PC-9 (cell line): ENCODE measurements around the gene LSP1. TPM values are rescaled to one million over a fixed set of nuclear protein-coding genes. Genes with fewer than 3 reads are reported as not detected.

Experiments used
- BruUV-seq: library from RNA; stranded (reverse); fragments of 400-500 nt; replicated peaks from 2 replicates; lab custom pipeline; 2021; lab: Mats Ljungman, UMichigan
- CTCF ChIA-PET: fragments of 300-600 bp; sonication (Branson Sonifier 250); formaldehyde crosslinking; loops from one replicate; lab custom pipeline; 2022; ENCODE audit warnings: antibody characterized with exemption; lab: Charles Lee
- POLR2A ChIA-PET: fragments of 300-600 bp; sonication (Branson Sonifier 250); formaldehyde crosslinking; loops from one replicate; lab custom pipeline; 2022; ENCODE audit warnings: antibody characterized with exemption; ENCODE audit not compliant: unreplicated experiment; lab: Charles Lee
- DNase-seq, 2 experiments: peaks; one replicate each; pipeline versions ENCODE4 v3.0.0 to v3.0.0-alpha.2; 2015 to 2022; ENCODE audit warnings: mixed read lengths in 1 of 2
- H2AFZ ChIP-seq: fragments of 200-600 bp; sonication (generic); 2 replicates; pipeline ENCODE4 v1.8.1; 2017; ENCODE audit warnings: antibody characterized with exemption
- H3F3A ChIP-seq: fragments of 200-600 bp; sonication (generic); 2 replicates; pipeline ENCODE4 v1.8.1; 2017; ENCODE audit warnings: antibody characterized with exemption, mild to moderate bottlenecking, low read depth; ENCODE audit not compliant: insufficient read depth
- H3K27ac ChIP-seq: fragments of 200-600 bp; sonication (generic); 2 replicates; pipeline ENCODE4 v1.6.1; 2016; ENCODE audit warnings: mixed run types
- H3K27me3 ChIP-seq: fragments of 200-600 bp; sonication (generic); 2 replicates; pipeline ENCODE4 v1.6.1; 2016; ENCODE audit warnings: low read depth, mixed run types; ENCODE audit not compliant: insufficient read depth
- H3K36me3 ChIP-seq: fragments of 200-600 bp; sonication (generic); 2 replicates; pipeline ENCODE4 v1.6.1; 2016; ENCODE audit warnings: low read depth, mixed run types
- H3K4me1 ChIP-seq: fragments of 200-600 bp; sonication (generic); replicated peaks from 2 replicates; pipeline ENCODE4 v1.6.1; 2016; ENCODE audit warnings: mixed run types; ENCODE audit not compliant: insufficient read depth
- H3K4me2 ChIP-seq: fragments of 200-600 bp; sonication (generic); 2 replicates; pipeline ENCODE4 v1.6.1; 2017; ENCODE audit warnings: mixed run types
- H3K4me3 ChIP-seq: fragments of 200-600 bp; sonication (generic); 2 replicates; pipeline ENCODE4 v1.6.1; 2016; ENCODE audit warnings: mixed run types
- H3K79me2 ChIP-seq: fragments of 200-600 bp; sonication (generic); 2 replicates; pipeline ENCODE4 v1.6.1; 2017; ENCODE audit warnings: low read depth, mixed run types
- H3K9me2 ChIP-seq: fragments of 200-600 bp; sonication (generic); 2 replicates; pipeline ENCODE4 v1.8.1; 2017; ENCODE audit warnings: mild to moderate bottlenecking; ENCODE audit not compliant: insufficient read depth
- H3K9me3 ChIP-seq: fragments of 200-600 bp; sonication (generic); 2 replicates; pipeline ENCODE4 v1.8.1; 2016; ENCODE audit warnings: low read depth; ENCODE audit not compliant: insufficient read depth
- H4K20me1 ChIP-seq: fragments of 200-600 bp; sonication (generic); 2 replicates; pipeline ENCODE4 v1.8.1; 2017; ENCODE audit not compliant: insufficient read depth
- CTCF ChIP-seq: fragments of 200-600 bp; sonication (generic); conservative IDR thresholded peaks from 2 replicates; pipeline ENCODE4 v1.6.1; 2017; ENCODE audit warnings: mixed run types, antibody characterized with exemption, mild to moderate bottlenecking, moderate library complexity
- EZH2 ChIP-seq: fragments of 200-600 bp; sonication (generic); IDR thresholded peaks from 2 replicates; pipeline ENCODE4 v1.8.0; 2017; ENCODE audit warnings: antibody characterized with exemption, low read depth
- intact Hi-C: fragments of 100-400 bp; cut with micrococcal nuclease; formaldehyde crosslinking; loops from one replicate; pipeline ENCODE4 v1.10.0; 2022; ENCODE audit not compliant: unreplicated experiment
- total RNA-seq: library from RNA; stranded (reverse); gene quantifications from 2 replicates; pipeline ENCODE4 v1.2.3, GENCODE V29; 2021

Gene LSP1
- total RNA-seq, 1 experiment from 2014 or later: 2.6 TPM

GRCh38 chr11:1815311-1815710 is 37.6 kb upstream of the LSP1 start:
- H3K9me2 ChIP-seq: no peaks in the 10 kb centered on the region
- no peaks in the 10 kb centered on the region for H3K36me3 ChIP-seq
- 0 out of 2 replicates have a peak, but pooled peaks cover 4% of the 10 kb centered on the region for H3K4me1 ChIP-seq
- no peaks in the 10 kb centered on the region for H3K79me2 ChIP-seq
- no peak for TF ChIP-seq EZH2
- TF ChIP-seq CTCF: no peak
- ChIA-PET CTCF (no interaction called here), POLR2A (no interaction called here)
- no peak overlapping the region for H3K4me3 ChIP-seq
- no peak overlapping the region for H2AFZ ChIP-seq
- H3K9me3 ChIP-seq: no peaks in the 10 kb centered on the region; the same call in 1 of the 2 replicates
- H4K20me1 ChIP-seq: no peaks in the 10 kb centered on the region
- no peaks in the 10 kb centered on the region for H3K27me3 ChIP-seq
- peaks cover 4% of the 10 kb centered on the region; the same call in 1 of the 2 replicates for H3F3A ChIP-seq
- DNase-seq: no peak
- BruUV-seq: no TSS peak
- H3K27ac ChIP-seq: no peak overlapping the region
- H3K4me2 ChIP-seq: no peak overlapping the region
- intact Hi-C loops: no loop called here

- intact Hi-C loops: no loop called here
- Histone ChIP-seq H3K9me2 (no peaks in the 10 kb centered on the region), H3K36me3 (no peaks in the 10 kb centered on the region), H3K4me2 (no peak overlapping the region), H3K4me3 (no peak overlapping the region), H3K9me3 (no peaks in the 10 kb centered on the region; the same call in 1 of the 2 replicates), H3K4me1 (0 out of 2 replicates have a peak, but pooled peaks cover 4% of the 10 kb centered on the region), H3F3A (peaks cover 4% of the 10 kb centered on the region; the same call in 1 of the 2 replicates), H3K79me2 (no peaks in the 10 kb centered on the region), H2AFZ (no peak overlapping the region), H3K27ac (no peak overlapping the region), H4K20me1 (no peaks in the 10 kb centered on the region), H3K27me3 (no peaks in the 10 kb centered on the region)
- POLR2A ChIA-PET: no interaction called here
- CTCF ChIA-PET: no interaction called here
- no peak for DNase-seq
- TF ChIP-seq CTCF: no peak
- no peak for TF ChIP-seq EZH2
- BruUV-seq: no TSS peak
Measured at GRCh38 chr11:1815751-1816150, 37.1 kb upstream of the LSP1 start.

- no peak overlapping the region for H2AFZ ChIP-seq
- no peaks in the 10 kb centered on the region for H3K79me2 ChIP-seq
- BruUV-seq: no TSS peak
- no peaks in the 10 kb centered on the region for H3K9me2 ChIP-seq
- no peak for DNase-seq
- H3K27ac ChIP-seq: peak overlapping the region; percentile 38; the same call in 1 of the 2 replicates
- H3K9me3 ChIP-seq: no peaks in the 10 kb centered on the region; the same call in 1 of the 2 replicates
- H3K4me2 ChIP-seq: no peak overlapping the region
- POLR2A ChIA-PET: no interaction called here
- H3K4me3 ChIP-seq: no peak overlapping the region
- no peaks in the 10 kb centered on the region for H3K36me3 ChIP-seq
- peaks cover 4% of the 10 kb centered on the region; the same call in 1 of the 2 replicates for H3F3A ChIP-seq
- intact Hi-C loops: no loop called here
- H4K20me1 ChIP-seq: no peaks in the 10 kb centered on the region
- TF ChIP-seq CTCF (no peak), EZH2 (no peak)
- H3K27me3 ChIP-seq: no peaks in the 10 kb centered on the region
- CTCF ChIA-PET: no interaction called here
- 0 out of 2 replicates have a peak, but pooled peaks cover 4% of the 10 kb centered on the region for H3K4me1 ChIP-seq
Measured at GRCh38 chr11:1817000-1817399, 35.9 kb upstream of the LSP1 start.
